Ascending aorta (tissue), 2 donors: ENCODE results near the gene KIAA0753. TPM values are rescaled to one million over a fixed set of nuclear protein-coding genes. Genes with fewer than 3 reads are reported as not detected.
"Not testable (repeated sequence)": the region's sequence is repeated elsewhere in the genome, so short reads cannot be mapped to it uniquely, and the experiment has no call there.

Experiments used
- DNase-seq, 2 donors: peaks; one replicate each; pipeline ENCODE4 v3.0.0-alpha.2; 2019; ENCODE audit warnings: low spot score in 2 of 2
- H3K27ac ChIP-seq, 2 donors: fragments of 200-600 bp; sonication (generic); one replicate each; pipeline ENCODE4 v1.5.1; 2016 to 2017; ENCODE audit warnings: mild to moderate bottlenecking in 1 of 2
- H3K27me3 ChIP-seq: fragments of 200-600 bp; sonication (generic); one replicate; pipeline ENCODE4 v1.5.1; 2017
- H3K36me3 ChIP-seq, 2 donors: fragments of 200-600 bp; sonication (generic); one replicate each; pipeline ENCODE4 v1.5.1; 2016
- H3K4me1 ChIP-seq, 2 donors: fragments of 200-600 bp; sonication (generic); one replicate each; pipeline ENCODE4 v1.5.1; 2016 to 2017; ENCODE audit warnings: mild to moderate bottlenecking in 1 of 2
- H3K4me3 ChIP-seq, 2 donors: fragments of 200-600 bp; sonication (generic); one replicate each; pipeline ENCODE4 v1.5.1; 2016 to 2017; ENCODE audit warnings: mild to moderate bottlenecking in 1 of 2
- H3K9me3 ChIP-seq, 2 donors: fragments of 200-600 bp; sonication (generic); one replicate each; pipeline ENCODE4 v1.5.1; 2016
- CTCF ChIP-seq, 3 experiments: fragments of 200-600 bp in 2 of 3; fragments of 450-650 bp in 1 of 3; sonication (generic) in 2 of 3; IDR thresholded peaks; one replicate each; pipeline ENCODE4 v1.5.1; 2016 to 2019; ENCODE audit warnings: antibody characterized with exemption in 3 of 3, mild to moderate bottlenecking in 1 of 3, moderate library complexity in 1 of 3
- intact Hi-C: fragments of 100-400 bp; cut with DNase I; formaldehyde crosslinking; loops from one replicate; pipeline ENCODE4 v1.15.1; 2023
- total RNA-seq: library from RNA; depleted of rRNA; stranded (reverse); fragments of >200 nt; gene quantifications from one replicate; pipeline ENCODE4 v1.1.0, GENCODE V29; 2016

The KIAA0753 gene
- total RNA-seq, 1 donor from 2014 or later, result 2.9 TPM

- H3K9me3 ChIP-seq, result no peaks in the 10 kb centered on the region
- no peak overlapping the region for H3K4me3 ChIP-seq
- H3K27me3 ChIP-seq, result no peaks in the 10 kb centered on the region
- no peak overlapping the region for H3K27ac ChIP-seq
- intact Hi-C loops, result loop anchor here (5.0 kb wide), 1 partner anchor 333 kb away; no protein-coding TSS in a partner anchor
- no peak for TF ChIP-seq CTCF (IDR thresholded peaks at IDR 0.05)
- H3K36me3 ChIP-seq, result no peaks in the 10 kb centered on the region
- DNase-seq, result no peak
- H3K4me1 ChIP-seq, result no peaks in the 10 kb centered on the region
Measured at GRCh38 chr17:6668727-6669425, 28.4 kb upstream of the KIAA0753 start.

GRCh38 chr17:6668219-6668618 is 27.7 kb upstream of the KIAA0753 start:
- no peak for DNase-seq
- no peak overlapping the region for H3K27ac ChIP-seq
- H3K27me3 ChIP-seq, result no peaks in the 10 kb centered on the region
- TF ChIP-seq CTCF (IDR thresholded peaks at IDR 0.05), result no peak
- no peaks in the 10 kb centered on the region for H3K36me3 ChIP-seq
- no peaks in the 10 kb centered on the region for H3K9me3 ChIP-seq
- H3K4me3 ChIP-seq, result no peak overlapping the region
- intact Hi-C loops, result loop anchor here (5.0 kb wide), 1 partner anchor 334 kb away; no protein-coding TSS in a partner anchor
- H3K4me1 ChIP-seq, result no peaks in the 10 kb centered on the region

GRCh38 chr17:6667516-6667915 is 27.0 kb upstream of the KIAA0753 start:
- no peak for TF ChIP-seq CTCF (IDR thresholded peaks at IDR 0.05)
- intact Hi-C loops, result loop anchor here (5.0 kb wide), 1 partner anchor 335 kb away; no protein-coding TSS in a partner anchor
- no peaks in the 10 kb centered on the region for H3K36me3 ChIP-seq

GRCh38 chr17:6666557-6666956 is 26.0 kb upstream of the KIAA0753 start:
- intact Hi-C loops, result loop anchor here (5.0 kb wide), 1 partner anchor 336 kb away; no protein-coding TSS in a partner anchor
- no peaks in the 10 kb centered on the region for H3K9me3 ChIP-seq
- no peak for DNase-seq
- no peak overlapping the region for H3K4me3 ChIP-seq
- TF ChIP-seq CTCF (IDR thresholded peaks at IDR 0.05), result no peak
- H3K27me3 ChIP-seq, result no peaks in the 10 kb centered on the region
- no peaks in the 10 kb centered on the region for H3K36me3 ChIP-seq
- no peak overlapping the region for H3K27ac ChIP-seq
- no peaks in the 10 kb centered on the region for H3K4me1 ChIP-seq

More at GRCh38 chr17:6667516-6667915, 27.0 kb upstream of the KIAA0753 start:
- H3K27me3 ChIP-seq, result no peaks in the 10 kb centered on the region
- DNase-seq, result no peak
- H3K4me1 ChIP-seq, result no peaks in the 10 kb centered on the region
- H3K9me3 ChIP-seq, result no peaks in the 10 kb centered on the region
- H3K4me3 ChIP-seq, result no peak overlapping the region
- no peak overlapping the region for H3K27ac ChIP-seq

- Histone ChIP-seq H3K27ac (no peak overlapping the region), H3K4me3 (no peak overlapping the region), H3K27me3 (no peaks in the 10 kb centered on the region), H3K9me3 (no peaks in the 10 kb centered on the region), H3K36me3 (no peaks in the 10 kb centered on the region), H3K4me1 (no peaks in the 10 kb centered on the region)
- peak in 1 of 2 donors; percentile 83 for DNase-seq
- peak; percentile 76 to 92 (median 83) for TF ChIP-seq CTCF (IDR thresholded peaks at IDR 0.05)
- intact Hi-C loops, result loop anchor here (5.0 kb wide), 1 partner anchor 336 kb away; no protein-coding TSS in a partner anchor
Measured at GRCh38 chr17:6666077-6666521, 25.6 kb upstream of the KIAA0753 start.

GRCh38 chr17:6663200-6663599 is 22.7 kb upstream of the KIAA0753 start:
- H3K4me1 ChIP-seq, DNase-seq, intact Hi-C loops: not testable (repeated sequence)

More at GRCh38 chr17:6663200-6663599, 22.7 kb upstream of the KIAA0753 start:
- H3K9me3 ChIP-seq, H3K36me3 ChIP-seq, H3K27me3 ChIP-seq, H3K27ac ChIP-seq, H3K4me3 ChIP-seq: not testable (repeated sequence)
